H9 (cell line): ENCODE data around the gene ZDHHC12. TPM values are rescaled to one million over a fixed set of nuclear protein-coding genes. Genes with fewer than 3 reads are reported as not detected.

ENCODE experiments used
- DNase-seq: peaks from one replicate; pipeline ENCODE4 v3.0.0-alpha.2; 2017
- H2AFZ ChIP-seq: one replicate; pipeline ENCODE4 v1.6.1; 2013; ENCODE audit warnings: mild to moderate bottlenecking, low read length, control low read depth, moderate library complexity
- H2AK5ac ChIP-seq: 2 replicates; pipeline ENCODE4 v1.6.1; 2013; ENCODE audit warnings: low read length, control low read depth, mixed read lengths; ENCODE audit not compliant: insufficient read length
- H2BK120ac ChIP-seq: one replicate; pipeline ENCODE4 v1.6.1; 2013; ENCODE audit warnings: low read depth, mild to moderate bottlenecking, low read length, control low read depth, inconsistent platforms; ENCODE audit not compliant: poor library complexity, severe bottlenecking
- H2BK12ac ChIP-seq: 2 replicates; pipeline ENCODE4 v1.6.1; 2013; ENCODE audit warnings: low read length, control low read depth, mixed read lengths, low read depth; ENCODE audit not compliant: insufficient read length
- H2BK15ac ChIP-seq: 2 replicates; pipeline ENCODE4 v1.6.1; 2013; ENCODE audit warnings: low read depth, low read length, control low read depth
- H2BK20ac ChIP-seq: one replicate; pipeline ENCODE4 v1.6.1; 2013; ENCODE audit warnings: low read depth, mild to moderate bottlenecking, low read length, control low read depth, inconsistent platforms; ENCODE audit not compliant: poor library complexity, severe bottlenecking
- H2BK5ac ChIP-seq: 2 replicates; pipeline ENCODE4 v1.6.1; 2013; ENCODE audit warnings: low read length, control low read depth, mixed read lengths; ENCODE audit not compliant: insufficient read length
- H3K14ac ChIP-seq: 2 replicates; pipeline ENCODE4 v1.6.1; 2013; ENCODE audit warnings: low read length, control low read depth; ENCODE audit not compliant: insufficient read depth
- H3K18ac ChIP-seq: 2 replicates; pipeline ENCODE4 v1.6.1; 2013; ENCODE audit warnings: low read depth, mild to moderate bottlenecking, mixed read lengths, low read length, control low read depth; ENCODE audit not compliant: insufficient read length
- H3K23ac ChIP-seq: 2 replicates; pipeline ENCODE4 v1.6.1; 2013; ENCODE audit warnings: low read length, control low read depth, mixed read lengths, low read depth; ENCODE audit not compliant: insufficient read length
- H3K23me2 ChIP-seq: 2 replicates; pipeline ENCODE4 v1.6.1; 2013; ENCODE audit warnings: low read depth, mild to moderate bottlenecking, mixed read lengths, low read length, control low read depth; ENCODE audit not compliant: insufficient read length, poor library complexity, severe bottlenecking
- H3K27ac ChIP-seq: 2 replicates; pipeline ENCODE4 v1.5.1; 2013; ENCODE audit warnings: low read length, control low read depth, mixed read lengths, low read depth; ENCODE audit not compliant: insufficient read length
- H3K27me3 ChIP-seq: 2 replicates; pipeline ENCODE4 v1.6.1; 2013; ENCODE audit warnings: low read length, control low read depth, inconsistent platforms; ENCODE audit not compliant: insufficient read depth
- H3K4ac ChIP-seq: 2 replicates; pipeline ENCODE4 v1.6.1; 2013; ENCODE audit warnings: low read depth, mild to moderate bottlenecking, control low read depth, inconsistent platforms, low read length, moderate library complexity
- H3K4me1 ChIP-seq: 2 replicates; pipeline ENCODE4 v1.6.1; 2013; ENCODE audit warnings: low read length, control low read depth, inconsistent platforms; ENCODE audit not compliant: insufficient read depth
- H3K4me2 ChIP-seq: 2 replicates; pipeline ENCODE4 v1.6.1; 2013; ENCODE audit warnings: low read length, control low read depth, mixed read lengths; ENCODE audit not compliant: insufficient read length, insufficient read depth
- H3K56ac ChIP-seq: 2 replicates; pipeline ENCODE4 v1.6.1; 2013; ENCODE audit warnings: low read depth, mild to moderate bottlenecking, mixed read lengths, low read length, control low read depth; ENCODE audit not compliant: insufficient read length
- H3K79me1 ChIP-seq: 2 replicates; pipeline ENCODE4 v1.6.1; 2013; ENCODE audit warnings: low read depth, mild to moderate bottlenecking, moderate library complexity, low read length, control low read depth, inconsistent platforms; ENCODE audit not compliant: insufficient read depth, poor library complexity, severe bottlenecking
- H3K79me2 ChIP-seq: 2 replicates; pipeline ENCODE4 v1.6.1; 2013; ENCODE audit warnings: low read length, control low read depth, inconsistent platforms; ENCODE audit not compliant: insufficient read depth
- H3K9ac ChIP-seq: 2 replicates; pipeline ENCODE4 v1.6.1; 2013; ENCODE audit warnings: low read length, control low read depth, mixed read lengths; ENCODE audit not compliant: insufficient read length; ENCODE audit errors: extremely low read depth
- H3K9me3 ChIP-seq: one replicate; pipeline ENCODE4 v1.6.1; 2013; ENCODE audit warnings: low read depth, low read length, inconsistent platforms; ENCODE audit not compliant: control insufficient read depth
- H3T11ph ChIP-seq: one replicate; pipeline ENCODE4 v1.6.1; 2013; ENCODE audit warnings: mild to moderate bottlenecking, low read length, control low read depth, inconsistent platforms
- H4K20me1 ChIP-seq: one replicate; pipeline ENCODE4 v1.6.1; 2013; ENCODE audit not compliant: control insufficient read depth, insufficient read length, insufficient read depth
- H4K5ac ChIP-seq: 2 replicates; pipeline ENCODE4 v1.6.1; 2013; ENCODE audit warnings: low read depth, mild to moderate bottlenecking, mixed read lengths, low read length, control low read depth; ENCODE audit not compliant: insufficient read length
- H4K8ac ChIP-seq: replicated peaks from 2 replicates; pipeline ENCODE4 v1.6.1; 2013; ENCODE audit warnings: low read length, control low read depth, mixed read lengths, low read depth; ENCODE audit not compliant: insufficient read length
- H4K91ac ChIP-seq: 2 replicates; pipeline ENCODE4 v1.6.1; 2013; ENCODE audit warnings: low read depth, mild to moderate bottlenecking, moderate library complexity, mixed read lengths, low read length, control low read depth; ENCODE audit not compliant: insufficient read length
- H3K27ac Mint-ChIP-seq, 3 experiments: 2 replicates in 2 of 3; 3 replicates in 1 of 3; pipeline ENCODE4 v1.8.0; 2020 to 2021; ENCODE audit warnings: mixed read lengths in 3 of 3, mild to moderate bottlenecking in 1 of 3, moderate library complexity in 1 of 3
- H3K27me3 Mint-ChIP-seq: 2 replicates; pipeline ENCODE4 v1.8.0; 2021; ENCODE audit warnings: low read depth, mild to moderate bottlenecking, moderate library complexity, mixed read lengths
- H3K36me3 Mint-ChIP-seq, 3 experiments: 2 replicates in 2 of 3; 3 replicates in 1 of 3; pipeline ENCODE4 v1.8.0; 2020 to 2021; ENCODE audit warnings: low read depth in 3 of 3, mixed read lengths in 3 of 3; ENCODE audit not compliant: insufficient read depth in 1 of 3
- H3K4me1 Mint-ChIP-seq, 2 experiments: 2 replicates each; pipeline ENCODE4 v1.8.0; 2020; ENCODE audit warnings: mixed read lengths in 2 of 2
- H3K4me3 Mint-ChIP-seq, 2 experiments: 2 replicates in 1 of 2; 3 replicates in 1 of 2; pipeline ENCODE4 v1.8.0; 2020 to 2021; ENCODE audit warnings: mild to moderate bottlenecking in 2 of 2, mixed read lengths in 2 of 2, moderate library complexity in 1 of 2
- H3K9me3 Mint-ChIP-seq, 2 experiments: 2 replicates in 1 of 2; 3 replicates in 1 of 2; pipeline ENCODE4 v1.8.0; 2020; ENCODE audit warnings: mild to moderate bottlenecking in 2 of 2, mixed read lengths in 2 of 2, moderate library complexity in 1 of 2
- CTCF ChIP-seq: fragments of 200-600 bp; sonication (generic); conservative IDR thresholded peaks from 3 replicates; pipeline ENCODE4 v1.8.0; 2021; ENCODE audit warnings: antibody characterized with exemption, mild to moderate bottlenecking
- WGBS: extraction: QIAGEN DNeasy Blood & Tissue Kit; methylation state at CpG from one replicate; pipeline ENCODE4 v1.1.7; 2013; ENCODE audit warnings: missing lambda C conversion rate, low lambda C conversion rate, mixed read lengths; ENCODE audit not compliant: insufficient read length; ENCODE audit errors: extremely low coverage; 5-methylcytosine and 5-hydroxymethylcytosine counted together
- total RNA-seq: library from RNA; stranded (reverse); gene quantifications from 2 replicates; pipeline ENCODE4 v1.2.1, GENCODE V29; 2021

Gene ZDHHC12
- total RNA-seq, 1 experiment from 2014 or later, result 42.8 TPM

- Histone ChIP-seq H4K91ac (no peak overlapping the region), H3K18ac (no peak overlapping the region), H4K8ac (no peak overlapping the region), H2BK12ac (no peak overlapping the region), H3K27ac (no peak overlapping the region), H2BK120ac (no peak overlapping the region), H3K9me3 (no peaks in the 10 kb centered on the region), H3K4me1 (no peaks in the 10 kb centered on the region), H3K4ac (no peak overlapping the region), H2BK15ac (no peak overlapping the region), H3K79me1 (no peaks in the 10 kb centered on the region), H3K14ac (no peak overlapping the region), H2BK20ac (no peak overlapping the region), H4K5ac (no peak overlapping the region), H3K23ac (no peak overlapping the region), H3K56ac (no peak overlapping the region), H3K4me2 (no peak overlapping the region), H3K23me2 (peaks cover 7% of the 10 kb centered on the region), H4K20me1 (no peaks in the 10 kb centered on the region), H2AK5ac (no peak overlapping the region), H3T11ph (no peak overlapping the region), H2BK5ac (no peak overlapping the region), H3K79me2 (no peaks in the 10 kb centered on the region), H2AFZ (no peak overlapping the region), H3K9ac (no peak overlapping the region), H3K27me3 (no peaks in the 10 kb centered on the region)
- WGBS, result no CpG with 5 or more reads among the region's 36 CpGs
- Mint-ChIP-seq H3K4me1 (peaks cover 2 to 7% of the 10 kb centered on the region in 2 experiments; a peak in 3 of 4 replicates), H3K9me3 (peaks cover 2% of the 10 kb centered on the region in 2 experiments; a peak in 1 of 5 replicates), H3K4me3 (no peak overlapping the region; a peak in 1 of 5 replicates), H3K36me3 (peaks cover 3 to 8% (median 4%) of the 10 kb centered on the region in 3 experiments; a peak in 3 of 7 replicates), H3K27ac (no peak overlapping the region), H3K27me3 (no peaks in the 10 kb centered on the region; the same call in 1 of the 2 replicates)
- no peak for TF ChIP-seq CTCF
- DNase-seq, result peak; percentile 26
Measured at GRCh38 chr9:128705051-128705965, 18.6 kb downstream of the ZDHHC12 start.
